ENCODE data around the gene HHIPL1.

Gene HHIPL1

GRCh38 chr14:99718031-99718810 is 73.3 kb downstream of the HHIPL1 start:
- DNase-seq, result no peak

GRCh38 chr14:99718811-99719192 is 73.9 kb downstream of the HHIPL1 start:
- DNase-seq, result no peak

DNA sequence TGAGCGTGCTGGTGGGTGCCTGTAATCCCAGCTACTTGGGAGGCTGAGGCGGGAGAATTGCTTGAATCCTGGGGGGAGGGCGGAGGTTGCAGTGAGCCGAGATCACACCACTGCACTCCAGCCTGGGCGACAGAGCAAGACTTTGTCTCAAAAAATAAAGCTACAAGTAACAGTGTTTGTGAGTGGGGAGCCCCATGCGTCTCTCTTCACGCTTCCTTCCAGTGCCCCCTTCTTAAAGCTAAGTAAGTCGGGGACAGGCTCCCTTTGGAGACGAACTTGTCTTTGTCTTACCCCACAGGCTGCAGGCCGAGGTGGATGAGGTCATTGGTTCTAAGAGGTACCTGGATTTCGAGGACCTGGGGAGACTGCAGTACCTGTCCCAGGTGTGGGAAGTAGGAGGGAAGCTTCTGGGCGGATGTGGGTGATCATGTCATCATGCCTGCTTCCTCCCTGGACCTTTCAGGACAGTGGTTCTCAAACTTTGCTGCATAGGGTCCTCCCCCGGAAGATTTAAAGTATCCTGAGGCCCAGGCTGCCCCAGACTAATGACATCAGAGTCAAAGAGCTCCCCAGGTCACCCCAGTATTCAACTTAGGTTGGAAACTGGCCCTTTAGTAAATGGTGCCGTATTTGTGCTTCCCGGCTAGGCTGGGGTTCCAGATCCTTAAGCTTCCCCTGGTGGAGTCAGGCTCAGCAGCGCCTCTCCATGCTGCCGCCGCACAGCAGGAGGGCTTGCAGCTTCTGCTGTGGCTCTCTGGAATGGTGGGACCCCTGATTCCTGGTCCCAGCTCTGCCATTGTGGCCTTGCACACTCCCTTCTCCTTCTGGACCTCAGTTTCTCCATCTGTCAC is 76.2 kb downstream of the HHIPL1 start:
- DNase-seq, result no peak

- DNase-seq, result no peak
Observed at GRCh38 chr14:99721792-99722516, 77.0 kb downstream of the HHIPL1 start.

- DNase-seq, result no peak
Observed at GRCh38 chr14:99722741-99723140, 77.8 kb downstream of the HHIPL1 start.

- DNase-seq, result no peak
Observed at GRCh38 chr14:99724196-99724891, 79.4 kb downstream of the HHIPL1 start.

GRCh38 chr14:99724939-99725773 is 80.2 kb downstream of the HHIPL1 start:
- DNase-seq, result no peak

- no peak for DNase-seq
Observed at GRCh38 chr14:99725774-99726537, 81.0 kb downstream of the HHIPL1 start.

GRCh38 chr14:99726538-99727095 is 81.7 kb downstream of the HHIPL1 start:
- DNase-seq, result no peak

DNA sequence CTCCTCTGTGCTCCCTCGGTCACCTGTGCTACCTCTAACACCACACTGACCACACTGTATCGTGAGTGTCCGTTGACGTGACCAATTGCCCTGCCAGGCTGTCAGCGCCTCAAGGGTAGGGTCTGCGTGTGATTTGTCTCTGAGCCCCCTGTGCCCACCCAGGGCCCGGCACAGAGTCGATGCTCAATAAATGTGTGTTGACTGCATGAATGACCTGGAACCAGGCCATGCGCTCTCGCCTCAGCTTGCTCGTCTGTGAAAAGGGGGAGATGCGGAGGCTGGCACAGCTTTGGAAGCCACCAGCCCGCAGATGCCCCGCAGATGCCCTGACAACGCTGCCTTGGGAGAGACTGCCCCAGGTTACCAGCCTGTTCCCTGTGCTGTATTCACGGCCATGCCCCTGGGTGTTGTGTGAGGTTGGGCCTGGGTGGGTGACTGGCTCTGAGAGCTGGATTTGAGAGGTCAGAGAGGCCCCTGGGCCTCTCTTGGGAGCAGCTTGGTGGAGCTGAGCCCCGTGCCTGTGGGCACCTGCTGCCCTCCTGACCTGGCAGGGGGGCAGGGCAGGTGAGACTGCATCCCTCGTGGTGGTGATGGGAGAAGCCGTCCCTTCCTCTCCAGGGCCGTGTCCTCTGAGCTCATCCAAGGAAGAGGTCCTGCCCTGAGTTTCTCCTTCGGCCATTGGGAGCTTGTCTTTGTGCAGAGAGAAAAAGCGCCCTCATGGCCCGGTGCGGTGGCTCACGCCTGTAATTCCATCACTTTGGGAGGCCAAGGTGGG is 82.4 kb downstream of the HHIPL1 start:
- DNase-seq, result no peak

GRCh38 chr14:99728231-99728920 is 83.4 kb downstream of the HHIPL1 start:
- no peak for DNase-seq

DNA sequence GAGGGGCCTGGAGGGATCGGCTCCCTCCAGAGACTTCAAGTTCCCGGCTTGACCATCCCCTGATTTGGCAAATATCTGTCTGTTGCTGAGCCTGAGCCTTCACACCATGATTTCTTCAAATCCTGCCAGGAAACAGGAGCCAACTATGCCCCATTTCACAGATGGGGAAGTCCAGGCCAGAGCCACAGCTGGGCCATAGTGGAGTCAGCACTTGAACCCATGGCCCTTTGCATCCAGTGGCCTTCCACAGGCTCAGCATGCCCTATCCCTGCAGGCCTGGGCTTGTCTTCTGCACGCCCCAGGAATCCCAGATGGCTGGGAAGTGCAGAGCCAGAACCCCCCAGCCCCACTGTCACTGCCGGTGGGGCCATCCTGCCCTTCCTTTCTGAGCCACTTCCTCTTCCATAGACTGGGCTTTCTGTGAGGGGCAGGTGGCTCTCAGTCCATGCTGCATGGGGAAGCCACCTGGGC is 84.1 kb downstream of the HHIPL1 start:
- no peak for DNase-seq

Measured in hippocampal formation (tissue), 2 donors.